ENCODE results near the gene SP2.

The SP2 gene

GRCh38 chr17:47895856-47896671 lies at the start of gene SP2:
Gene SP2 (plus strand): TSS chr17:47896236. CDS start chr17:47896287, 51 bp downstream.
- peak; percentile 99 for DNase-seq

GRCh38 chr17:47846716-47847340 lies 49.2 kb upstream of the SP2 start:
- DNase-seq = no peak

- DNase-seq = no peak
Measured at GRCh38 chr17:47847341-47848197, 48.5 kb upstream of the SP2 start.

GRCh38 chr17:47848198-47848513 lies 47.9 kb upstream of the SP2 start:
- DNase-seq = no peak

GRCh38 chr17:47850373-47850691 lies 45.7 kb upstream of the SP2 start:
- no peak for DNase-seq

- DNase-seq = peak; percentile 89
Measured at GRCh38 chr17:47850692-47851573, 45.1 kb upstream of the SP2 start, which contains the start of gene SP6. Gene SP6 (minus strand): TSS chr17:47851163. CDS start chr17:47848429, 2,734 bp downstream.

GRCh38 chr17:47851764-47852112 lies 44.3 kb upstream of the SP2 start:
- DNase-seq = no peak

- no peak for DNase-seq
Measured at GRCh38 chr17:47852113-47852949, 43.7 kb upstream of the SP2 start.

- no peak for DNase-seq
Measured at GRCh38 chr17:47853616-47854015, 42.4 kb upstream of the SP2 start.

- no peak for DNase-seq
Measured at GRCh38 chr17:47855737-47856136, 40.3 kb upstream of the SP2 start.

GRCh38 chr17:47856830-47857229 lies 39.2 kb upstream of the SP2 start:
- DNase-seq = no peak

GRCh38 chr17:47857551-47858455 lies 38.2 kb upstream of the SP2 start:
- DNase-seq = no peak

- no peak for DNase-seq
Measured at GRCh38 chr17:47860386-47860785, 35.6 kb upstream of the SP2 start.

GRCh38 chr17:47862621-47863440 lies 33.2 kb upstream of the SP2 start:
- DNase-seq = no peak

GRCh38 chr17:47864791-47865216 lies 31.2 kb upstream of the SP2 start:
- DNase-seq = no peak

- DNase-seq = no peak
Measured at GRCh38 chr17:47866941-47867340, 29.1 kb upstream of the SP2 start.

- no peak for DNase-seq
Measured at GRCh38 chr17:47867813-47868533, 28.1 kb upstream of the SP2 start.

GRCh38 chr17:47869114-47869513 lies 26.9 kb upstream of the SP2 start:
- DNase-seq = no peak

- DNase-seq = no peak
Measured at GRCh38 chr17:47870056-47870455, 26.0 kb upstream of the SP2 start.
